GM12872 (cell line): ENCODE results near the gene BIRC2.

Source experiments
- CTCF ChIP-seq: IDR thresholded peaks from 3 replicates; pipeline ENCODE4 v1.5.1; 2011; ENCODE audit warnings: low read depth, mild to moderate bottlenecking, low read length, moderate library complexity; ENCODE audit not compliant: insufficient read depth

BIRC2 gene

GRCh38 chr11:102318469-102318868, 28.5 kb upstream of the BIRC2 start:
- TF ChIP-seq CTCF, result 0 out of 3 replicates have a peak, but pooled peaks have one; percentile 21

GRCh38 chr11:102319544-102319943, 27.5 kb upstream of the BIRC2 start:
- no peak for TF ChIP-seq CTCF

- no peak for TF ChIP-seq CTCF
Observed at GRCh38 chr11:102320188-102320587, 26.8 kb upstream of the BIRC2 start.

- no peak for TF ChIP-seq CTCF
Observed at GRCh38 chr11:102320679-102321078, 26.3 kb upstream of the BIRC2 start.

GRCh38 chr11:102322560-102322959, 24.5 kb upstream of the BIRC2 start:
- TF ChIP-seq CTCF, result no peak

GRCh38 chr11:102323542-102324251, 23.3 kb upstream of the BIRC2 start:
- no peak for TF ChIP-seq CTCF

GRCh38 chr11:102325088-102325487, 21.9 kb upstream of the BIRC2 start:
- no peak for TF ChIP-seq CTCF
